Trophoblast cell (in vitro differentiated cells and primary cell): ENCODE measurements around the gene MSRB1.

Experiments used
- DNase-seq, 2 donors: peaks; one replicate each; pipeline ENCODE4 v3.0.0-alpha.2; 2016
- H2AFZ ChIP-seq: 2 replicates; pipeline ENCODE4 v1.6.1; 2013; ENCODE audit warnings: low read length, moderate library complexity, mild to moderate bottlenecking; ENCODE audit not compliant: insufficient read depth, poor library complexity
- H2AK5ac ChIP-seq: 2 replicates; pipeline ENCODE4 v1.6.1; 2013; ENCODE audit warnings: mild to moderate bottlenecking, low read length
- H2BK120ac ChIP-seq: 2 replicates; pipeline ENCODE4 v1.6.1; 2013; ENCODE audit warnings: low read length, mild to moderate bottlenecking, moderate library complexity; ENCODE audit not compliant: insufficient read depth, poor library complexity
- H2BK12ac ChIP-seq: 2 replicates; pipeline ENCODE4 v1.6.1; 2013; ENCODE audit warnings: mild to moderate bottlenecking, low read length, moderate library complexity
- H2BK5ac ChIP-seq: 2 replicates; pipeline ENCODE4 v1.6.1; 2013; ENCODE audit warnings: low read length, low read depth, moderate library complexity, mild to moderate bottlenecking; ENCODE audit not compliant: poor library complexity
- H3K14ac ChIP-seq: 2 replicates; pipeline ENCODE4 v1.6.1; 2013; ENCODE audit warnings: mild to moderate bottlenecking, low read length
- H3K18ac ChIP-seq: 2 replicates; pipeline ENCODE4 v1.6.1; 2013; ENCODE audit warnings: mild to moderate bottlenecking, low read length
- H3K23ac ChIP-seq: 2 replicates; pipeline ENCODE4 v1.6.1; 2013; ENCODE audit warnings: low read length
- H3K27ac ChIP-seq: 2 replicates; pipeline ENCODE4 v1.5.1; 2013; ENCODE audit warnings: low read depth, mild to moderate bottlenecking, inconsistent platforms, low read length, moderate library complexity
- H3K27me3 ChIP-seq: 2 replicates; pipeline ENCODE4 v1.6.1; 2013; ENCODE audit warnings: inconsistent platforms, mild to moderate bottlenecking, low read length, moderate library complexity; ENCODE audit not compliant: insufficient read depth
- H3K36me3 ChIP-seq, 2 experiments: 1 replicate in 1 of 2; 2 replicates in 1 of 2; pipeline ENCODE4 v1.6.1; 2013; ENCODE audit warnings: low read length in 2 of 2, mild to moderate bottlenecking in 2 of 2, moderate library complexity in 1 of 2; ENCODE audit not compliant: insufficient read depth in 2 of 2, control insufficient read depth in 1 of 2
- H3K4ac ChIP-seq: 2 replicates; pipeline ENCODE4 v1.6.1; 2013; ENCODE audit warnings: low read depth, mild to moderate bottlenecking, low read length, moderate library complexity
- H3K4me1 ChIP-seq, 2 experiments: 1 replicate in 1 of 2; 2 replicates in 1 of 2; pipeline ENCODE4 v1.6.1; 2013; ENCODE audit warnings: low read length in 2 of 2, mild to moderate bottlenecking in 2 of 2, moderate library complexity in 1 of 2; ENCODE audit not compliant: insufficient read depth in 2 of 2, control insufficient read depth in 1 of 2
- H3K4me2 ChIP-seq: 2 replicates; pipeline ENCODE4 v1.6.1; 2013; ENCODE audit warnings: inconsistent platforms, mild to moderate bottlenecking, low read length, moderate library complexity
- H3K4me3 ChIP-seq: 2 replicates; pipeline ENCODE4 v1.5.1; 2013; ENCODE audit warnings: mild to moderate bottlenecking, low read depth, low read length, inconsistent platforms
- H3K79me1 ChIP-seq: one replicate; pipeline ENCODE4 v1.6.1; 2013; ENCODE audit warnings: low read length
- H3K79me2 ChIP-seq: 2 replicates; pipeline ENCODE4 v1.6.1; 2013; ENCODE audit warnings: low read length, mild to moderate bottlenecking; ENCODE audit not compliant: control insufficient read depth, insufficient read depth, poor library complexity
- H3K9ac ChIP-seq: 2 replicates; pipeline ENCODE4 v1.6.1; 2013; ENCODE audit warnings: mild to moderate bottlenecking, low read length
- H3K9me3 ChIP-seq: 2 replicates; pipeline ENCODE4 v1.6.1; 2013; ENCODE audit warnings: low read depth, mild to moderate bottlenecking, control low read depth, inconsistent platforms, low read length; ENCODE audit not compliant: insufficient read depth
- H4K12ac ChIP-seq: 2 replicates; pipeline ENCODE4 v1.6.1; 2013; ENCODE audit warnings: low read depth, mild to moderate bottlenecking, low read length, moderate library complexity
- H4K8ac ChIP-seq: 2 replicates; pipeline ENCODE4 v1.6.1; 2013; ENCODE audit warnings: low read depth, mild to moderate bottlenecking, low read length, moderate library complexity
- H4K91ac ChIP-seq: one replicate; pipeline ENCODE4 v1.6.1; 2013; ENCODE audit warnings: low read depth, mild to moderate bottlenecking, low read length, moderate library complexity
- WGBS: extraction: QIAGEN DNeasy Blood & Tissue Kit; methylation state at CpG from one replicate; pipeline ENCODE4 v1.1.7; 2013; ENCODE audit warnings: missing lambda C conversion rate; ENCODE audit not compliant: insufficient read length, insufficient coverage; ENCODE audit errors: extremely low coverage; 5-methylcytosine and 5-hydroxymethylcytosine counted together

Gene MSRB1

GRCh38 chr16:1990351-1991134 lies 47.5 kb upstream of the MSRB1 start:
- Histone ChIP-seq H4K8ac (peak overlapping the region; percentile 44), H2AK5ac (peak overlapping the region; percentile 13)

GRCh38 chr16:1990101-1990350 lies 47.0 kb upstream of the MSRB1 start:
- Histone ChIP-seq H2BK120ac (no peak overlapping the region), H3K79me2 (no peaks in the 10 kb centered on the region), H3K9ac (no peak overlapping the region), H3K4ac (no peak overlapping the region), H3K4me2 (peak overlapping the region; percentile 78), H2AFZ (no peak overlapping the region), H3K4me3 (peak overlapping the region; percentile 23), H2AK5ac (no peak overlapping the region), H2BK5ac (no peak overlapping the region), H4K91ac (no peak overlapping the region), H3K27ac (no peak overlapping the region), H3K9me3 (peaks cover 19% of the 10 kb centered on the region), H3K4me1 (peaks cover 14 to 24% of the 10 kb centered on the region in 2 experiments), H3K36me3 (peaks cover 20% of the 10 kb centered on the region in 2 experiments), H4K12ac (no peak overlapping the region), H3K27me3 (peaks cover 33% of the 10 kb centered on the region), H3K14ac (no peak overlapping the region), H2BK12ac (no peak overlapping the region), H4K8ac (no peak overlapping the region), H3K23ac (no peak overlapping the region), H3K18ac (no peak overlapping the region), H3K79me1 (peaks cover 5% of the 10 kb centered on the region)
- no CpG with 5 or more reads among the region's 25 CpGs for WGBS
- no peak for DNase-seq

More at GRCh38 chr16:1990351-1991134, 47.5 kb upstream of the MSRB1 start:
- peaks cover 16 to 17% of the 10 kb centered on the region in 2 experiments for H3K36me3 ChIP-seq
- H3K4ac ChIP-seq = no peak overlapping the region
- peaks cover 9 to 19% of the 10 kb centered on the region in 2 experiments for H3K4me1 ChIP-seq
- H3K4me3 ChIP-seq = peak overlapping the region; percentile 23
- H2BK12ac ChIP-seq = peak overlapping the region; percentile 5
- peak overlapping the region; percentile 3 for H2AFZ ChIP-seq
- H3K9me3 ChIP-seq = peaks cover 19% of the 10 kb centered on the region
- peak overlapping the region; percentile 15 for H4K91ac ChIP-seq
- H3K27me3 ChIP-seq = peaks cover 33% of the 10 kb centered on the region
- peak overlapping the region; percentile 9 for H3K18ac ChIP-seq
- H3K14ac ChIP-seq = peak overlapping the region; percentile 16
- no peak overlapping the region for H3K23ac ChIP-seq
- H3K27ac ChIP-seq = no peak overlapping the region
- WGBS = no CpG with 5 or more reads among the region's 50 CpGs
- H4K12ac ChIP-seq = peak overlapping the region; percentile 23
- H3K9ac ChIP-seq = no peak overlapping the region
- peaks cover 5% of the 10 kb centered on the region for H3K79me1 ChIP-seq
- peak; percentile 38 to 54 for DNase-seq
- peak overlapping the region; percentile 63 for H3K4me2 ChIP-seq
- no peak overlapping the region for H2BK5ac ChIP-seq
- H2BK120ac ChIP-seq = peak overlapping the region; percentile 25
- H3K79me2 ChIP-seq = no peaks in the 10 kb centered on the region

- peak within 1 kb of the TSS; percentile 23 for H4K12ac ChIP-seq
- H3K4me1 ChIP-seq = peaks cover 17 to 27% of the 10 kb centered on the region in 2 experiments
- H3K79me1 ChIP-seq = peaks cover 7% of the 10 kb centered on the region
- H3K27ac ChIP-seq = no peak within 1 kb of the TSS
- H3K36me3 ChIP-seq = peaks cover 20% of the 10 kb centered on the region in 2 experiments
- peaks cover 1% of the 10 kb centered on the region for H3K79me2 ChIP-seq
- peak within 1 kb of the TSS; percentile 78 for H3K4me2 ChIP-seq
- H2AK5ac ChIP-seq = peak within 1 kb of the TSS; percentile 13
- H3K27me3 ChIP-seq = peaks cover 33% of the 10 kb centered on the region
- peak in 1 of 2 donors; percentile 37 for DNase-seq
- H3K9ac ChIP-seq = no peak within 1 kb of the TSS
- H3K18ac ChIP-seq = peak within 1 kb of the TSS; percentile 9
- H3K14ac ChIP-seq = peak within 1 kb of the TSS; percentile 16
- H4K91ac ChIP-seq = peak within 1 kb of the TSS; percentile 15
- H3K9me3 ChIP-seq = peaks cover 19% of the 10 kb centered on the region
- H2BK120ac ChIP-seq = peak within 1 kb of the TSS; percentile 25
- no peak within 1 kb of the TSS for H3K4ac ChIP-seq
- H3K4me3 ChIP-seq = peak within 1 kb of the TSS; percentile 23
- peak within 1 kb of the TSS; percentile 5 for H2BK12ac ChIP-seq
- no CpG with 5 or more reads among the region's 67 CpGs for WGBS
- no peak within 1 kb of the TSS for H3K23ac ChIP-seq
- no peak within 1 kb of the TSS for H2BK5ac ChIP-seq
- H2AFZ ChIP-seq = peak within 1 kb of the TSS; percentile 3
- H4K8ac ChIP-seq = peak within 1 kb of the TSS; percentile 44
These were observed 46.5 kb upstream of the MSRB1 start, which contains the start of gene SYNGR3 for GRCh38 chr16:1989209-1990100. Gene SYNGR3, plus strand, starts transcription at chr16:1989970. Its CDS starts 133 bp downstream, at chr16:1990103.

GRCh38 chr16:1987198-1987597 lies 44.2 kb upstream of the MSRB1 start:
- DNase-seq = no peak
- Histone ChIP-seq H3K23ac (no peak overlapping the region), H4K12ac (no peak overlapping the region), H4K8ac (no peak overlapping the region), H2AFZ (no peak overlapping the region), H3K4me3 (no peak overlapping the region), H3K4ac (no peak overlapping the region), H2BK120ac (no peak overlapping the region), H3K27ac (no peak overlapping the region), H2AK5ac (no peak overlapping the region), H4K91ac (no peak overlapping the region), H3K4me2 (no peak overlapping the region), H3K9me3 (peaks cover 12% of the 10 kb centered on the region), H3K79me2 (peaks cover 2% of the 10 kb centered on the region), H3K27me3 (peaks cover 36% of the 10 kb centered on the region), H3K4me1 (peaks cover 17 to 29% of the 10 kb centered on the region in 2 experiments), H3K18ac (no peak overlapping the region), H3K9ac (no peak overlapping the region), H3K79me1 (peaks cover 11% of the 10 kb centered on the region), H3K14ac (no peak overlapping the region), H2BK5ac (no peak overlapping the region), H3K36me3 (peaks cover 20% of the 10 kb centered on the region in 2 experiments), H2BK12ac (no peak overlapping the region)
- no CpG with 5 or more reads among the region's 10 CpGs for WGBS
